ENCODE results near the gene C10orf90. TPM values are rescaled to one million over a fixed set of nuclear protein-coding genes. Genes with fewer than 3 reads are reported as not detected.
A peak's percentile ranks its signal among the peaks of the same experiment; 100 is the strongest.

Gene C10orf90
- total RNA-seq, 1 donor from 2014 or later = not detected

GRCh38 chr10:126463286-126463685 is 207.2 kb downstream of the C10orf90 start:
- peak overlapping the region; percentile 51 for H3K27ac Mint-ChIP-seq

GRCh38 chr10:126461289-126461940 is 209.1 kb downstream of the C10orf90 start:
- Histone ChIP-seq H3K9me3 (ENCODE audit: low read depth) (no peaks in the 10 kb centered on the region), H4K20me1 (ENCODE audit: low read depth) (no peaks in the 10 kb centered on the region), H3K4me3 (no peak overlapping the region), H3F3A (ENCODE audit: low read depth) (no peaks in the 10 kb centered on the region), H3K27ac (no peak overlapping the region), H2AFZ (replicated peaks) (no peak overlapping the region), H3K79me2 (ENCODE audit: low read depth) (no peaks in the 10 kb centered on the region), H3K36me3 (no peaks in the 10 kb centered on the region), H3K4me1 (no peaks in the 10 kb centered on the region), H3K27me3 (no peaks in the 10 kb centered on the region), H3K9ac (no peak overlapping the region), H3K4me2 (no peak overlapping the region)
- no peak overlapping the region for H3K27ac Mint-ChIP-seq
- no peak overlapping the region for H3K4me3 Mint-ChIP-seq
- no peaks in the 10 kb centered on the region for H3K36me3 Mint-ChIP-seq
- H3K9me3 Mint-ChIP-seq = no peaks in the 10 kb centered on the region
- no peak for TF ChIP-seq EZH2phosphoT487 (IDR thresholded peaks at IDR 0.05)
- TF ChIP-seq, protein P1, sequence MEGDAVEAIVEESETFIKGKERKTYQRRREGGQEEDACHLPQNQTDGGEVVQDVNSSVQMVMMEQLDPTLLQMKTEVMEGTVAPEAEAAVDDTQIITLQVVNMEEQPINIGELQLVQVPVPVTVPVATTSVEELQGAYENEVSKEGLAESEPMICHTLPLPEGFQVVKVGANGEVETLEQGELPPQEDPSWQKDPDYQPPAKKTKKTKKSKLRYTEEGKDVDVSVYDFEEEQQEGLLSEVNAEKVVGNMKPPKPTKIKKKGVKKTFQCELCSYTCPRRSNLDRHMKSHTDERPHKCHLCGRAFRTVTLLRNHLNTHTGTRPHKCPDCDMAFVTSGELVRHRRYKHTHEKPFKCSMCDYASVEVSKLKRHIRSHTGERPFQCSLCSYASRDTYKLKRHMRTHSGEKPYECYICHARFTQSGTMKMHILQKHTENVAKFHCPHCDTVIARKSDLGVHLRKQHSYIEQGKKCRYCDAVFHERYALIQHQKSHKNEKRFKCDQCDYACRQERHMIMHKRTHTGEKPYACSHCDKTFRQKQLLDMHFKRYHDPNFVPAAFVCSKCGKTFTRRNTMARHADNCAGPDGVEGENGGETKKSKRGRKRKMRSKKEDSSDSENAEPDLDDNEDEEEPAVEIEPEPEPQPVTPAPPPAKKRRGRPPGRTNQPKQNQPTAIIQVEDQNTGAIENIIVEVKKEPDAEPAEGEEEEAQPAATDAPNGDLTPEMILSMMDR (IDR thresholded peaks at IDR 0.05) = no peak
- TF ChIP-seq EZH2 (IDR thresholded peaks at IDR 0.05) = no peak
- peaks cover 10% of the 10 kb centered on the region for H3K27me3 Mint-ChIP-seq (ENCODE audit: insufficient read depth, low read depth)
- DNase-seq (ENCODE audit: low spot score) = no peak
- peaks cover 8% of the 10 kb centered on the region for H3K4me1 Mint-ChIP-seq

More at GRCh38 chr10:126463286-126463685, 207.2 kb downstream of the C10orf90 start:
- Histone ChIP-seq H3K27ac (no peak overlapping the region), H3K79me2 (ENCODE audit: low read depth) (no peaks in the 10 kb centered on the region), H3K36me3 (no peaks in the 10 kb centered on the region), H3K27me3 (no peaks in the 10 kb centered on the region), H3K4me1 (no peaks in the 10 kb centered on the region), H3K9ac (no peak overlapping the region), H3K4me2 (no peak overlapping the region), H3K9me3 (ENCODE audit: low read depth) (no peaks in the 10 kb centered on the region), H3F3A (ENCODE audit: low read depth) (no peaks in the 10 kb centered on the region), H4K20me1 (ENCODE audit: low read depth) (no peaks in the 10 kb centered on the region), H2AFZ (replicated peaks) (no peak overlapping the region), H3K4me3 (no peak overlapping the region)
- Mint-ChIP-seq H3K36me3 (no peaks in the 10 kb centered on the region), H3K4me1 (peaks cover 7% of the 10 kb centered on the region), H3K9me3 (no peaks in the 10 kb centered on the region), H3K4me3 (no peak overlapping the region), H3K27me3 (ENCODE audit: insufficient read depth, low read depth) (peaks cover 10% of the 10 kb centered on the region)
- DNase-seq (ENCODE audit: low spot score) = no peak
- TF ChIP-seq EZH2 (IDR thresholded peaks at IDR 0.05) (no peak), EZH2phosphoT487 (IDR thresholded peaks at IDR 0.05) (no peak)
- TF ChIP-seq, protein P1 (IDR thresholded peaks at IDR 0.05) = no peak

DNA sequence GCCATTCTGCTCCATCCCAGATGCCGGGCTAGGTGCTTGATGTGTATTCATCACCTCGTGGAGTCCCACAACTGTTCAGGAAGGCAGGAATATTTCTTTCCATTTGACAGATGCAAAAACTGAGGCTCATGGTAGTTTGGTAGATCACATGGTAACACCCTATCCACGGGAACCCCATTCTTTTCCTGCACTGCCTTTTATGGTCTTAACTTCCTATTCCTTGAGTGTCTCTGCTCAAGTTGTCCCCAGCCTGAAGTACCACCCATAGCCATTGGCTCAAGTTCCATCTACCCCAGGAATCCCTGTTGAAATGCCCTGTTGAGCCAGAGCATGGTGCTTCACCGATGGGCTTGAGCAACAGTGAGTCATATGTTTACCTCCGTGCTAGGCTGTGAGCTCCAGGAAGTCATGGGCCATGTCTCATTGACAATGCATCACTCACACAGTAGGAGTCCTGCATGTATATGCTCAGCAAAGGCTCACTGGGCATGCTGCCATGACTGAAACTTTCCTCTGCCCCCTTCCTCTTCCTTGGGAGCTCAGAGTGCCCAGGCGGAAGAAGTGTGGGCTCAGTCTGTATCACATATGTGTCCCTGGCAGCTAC is 210.5 kb downstream of the C10orf90 start:
- H3F3A ChIP-seq (ENCODE audit: low read depth) = no peaks in the 10 kb centered on the region
- H3K36me3 Mint-ChIP-seq = no peaks in the 10 kb centered on the region
- no peak overlapping the region for H3K27ac Mint-ChIP-seq
- no peak overlapping the region for H3K4me2 ChIP-seq
- no peaks in the 10 kb centered on the region for H3K9me3 ChIP-seq (ENCODE audit: low read depth)
- H3K9me3 Mint-ChIP-seq = no peaks in the 10 kb centered on the region
- no peak overlapping the region for H3K4me3 ChIP-seq
- no peak overlapping the region for H3K4me3 Mint-ChIP-seq
- no peak overlapping the region for H3K9ac ChIP-seq
- DNase-seq (ENCODE audit: low spot score) = no peak
- H3K27ac ChIP-seq = no peak overlapping the region
- H3K36me3 ChIP-seq = no peaks in the 10 kb centered on the region
- no peak overlapping the region for H2AFZ ChIP-seq (replicated peaks)
- peaks cover 8% of the 10 kb centered on the region for H3K4me1 Mint-ChIP-seq
- peaks cover 10% of the 10 kb centered on the region for H3K27me3 Mint-ChIP-seq (ENCODE audit: insufficient read depth, low read depth)
- H3K4me1 ChIP-seq = no peaks in the 10 kb centered on the region
- H3K27me3 ChIP-seq = no peaks in the 10 kb centered on the region
- H3K79me2 ChIP-seq (ENCODE audit: low read depth) = no peaks in the 10 kb centered on the region
- TF ChIP-seq, protein P1 (IDR thresholded peaks at IDR 0.05) = no peak
- no peak for TF ChIP-seq EZH2 (IDR thresholded peaks at IDR 0.05)
- no peak for TF ChIP-seq EZH2phosphoT487 (IDR thresholded peaks at IDR 0.05)
- H4K20me1 ChIP-seq (ENCODE audit: low read depth) = no peaks in the 10 kb centered on the region

Data from neural progenitor cell (in vitro differentiated cells).